Measurements from ENCODE around the gene CTNND2.

CTNND2 gene

DNA sequence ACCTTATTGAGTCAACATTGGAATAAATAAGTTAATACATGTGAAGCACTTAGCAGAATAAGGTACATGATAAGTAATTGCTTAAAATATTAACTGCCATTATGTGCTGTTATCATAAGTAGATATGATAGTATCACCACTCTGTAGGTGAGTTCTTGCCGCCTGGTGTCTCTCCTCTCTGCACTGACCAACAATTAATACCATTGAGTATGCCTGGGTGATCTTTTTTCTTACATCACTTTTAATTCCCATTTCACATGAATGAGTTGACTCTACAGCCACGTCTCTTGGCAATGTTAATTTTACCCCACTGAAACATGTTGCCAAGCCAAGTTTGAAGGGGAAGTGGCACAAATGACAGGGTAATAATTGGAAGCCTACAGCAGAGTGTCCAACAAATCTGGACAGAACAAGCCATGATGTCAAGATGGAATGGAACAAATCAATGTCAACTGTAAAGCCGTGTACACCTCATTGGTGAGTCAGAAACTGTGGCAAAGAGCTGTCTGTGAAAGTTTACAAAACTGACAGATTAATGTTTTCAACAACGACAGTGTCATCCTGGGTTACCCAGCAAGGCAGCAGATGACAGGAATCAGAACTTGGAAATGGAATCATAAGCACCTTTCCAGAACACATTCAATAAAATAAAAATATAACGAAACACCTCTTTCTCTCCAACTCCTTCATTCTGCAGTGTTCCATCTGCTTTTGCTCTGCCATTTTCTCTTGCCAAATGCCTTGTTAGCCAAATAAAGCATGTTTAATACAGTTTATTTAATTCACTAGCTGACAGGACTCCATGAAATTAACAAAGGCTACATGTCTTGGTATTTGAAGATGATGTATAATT lies 330.9 kb downstream of the CTNND2 start:
- Histone ChIP-seq H3K9me3 (ENCODE audit: control insufficient read depth, insufficient read depth, low read depth, low read length) (no peaks in the 10 kb centered on the region), H3K4me1 (ENCODE audit: control insufficient read depth, insufficient read depth, low read length) (no peaks in the 10 kb centered on the region), H3K36me3 (ENCODE audit: control insufficient read depth in 2 of 2, insufficient read depth in 1 of 2, low read length in 2 of 2) (no peaks in the 10 kb centered on the region), H3K27ac (ENCODE audit: extremely low read depth, low read depth, low read length) (no peak overlapping the region), H3K4me3 (ENCODE audit: low read depth, low read length) (no peak overlapping the region)
- TF ChIP-seq ZNF549 (tag by site-specific recombination; IDR thresholded peaks at IDR 0.05) (no peak), ZNF843 (tag by site-specific recombination; IDR thresholded peaks at IDR 0.05) (no peak)
- ChIA-PET POLR2A (no interaction called here), CTCF (interaction anchor here (0.6 kb wide), 1 partner anchor 667 kb away, joined by 4 read pairs; no protein-coding TSS in a partner anchor)

DNA sequence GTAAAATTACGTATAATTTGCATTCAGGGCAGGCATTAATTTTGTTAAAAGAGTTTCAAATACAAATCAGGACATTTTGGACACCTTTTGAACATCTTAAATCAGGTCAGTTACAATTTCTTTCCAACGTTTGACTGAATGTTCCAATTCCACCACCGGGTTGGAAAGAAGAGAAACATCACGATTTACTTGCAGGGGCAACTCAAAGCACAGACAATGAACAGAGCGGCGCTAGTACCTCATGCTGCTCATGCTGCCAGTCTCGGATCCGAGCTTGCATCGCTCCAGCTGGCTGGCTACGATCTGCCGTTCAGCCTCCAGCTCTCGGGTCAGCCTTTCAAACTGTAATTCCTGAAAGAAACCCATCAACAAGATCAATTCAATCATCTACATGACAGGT lies 339.5 kb downstream of the CTNND2 start:
- CTCF ChIA-PET = no interaction called here
- no peak overlapping the region for H3K4me3 ChIP-seq (ENCODE audit: low read depth, low read length)
- H3K27ac ChIP-seq (ENCODE audit: extremely low read depth, low read depth, low read length) = no peak overlapping the region
- no peaks in the 10 kb centered on the region for H3K4me1 ChIP-seq (ENCODE audit: control insufficient read depth, insufficient read depth, low read length)
- TF ChIP-seq, protein P1, sequence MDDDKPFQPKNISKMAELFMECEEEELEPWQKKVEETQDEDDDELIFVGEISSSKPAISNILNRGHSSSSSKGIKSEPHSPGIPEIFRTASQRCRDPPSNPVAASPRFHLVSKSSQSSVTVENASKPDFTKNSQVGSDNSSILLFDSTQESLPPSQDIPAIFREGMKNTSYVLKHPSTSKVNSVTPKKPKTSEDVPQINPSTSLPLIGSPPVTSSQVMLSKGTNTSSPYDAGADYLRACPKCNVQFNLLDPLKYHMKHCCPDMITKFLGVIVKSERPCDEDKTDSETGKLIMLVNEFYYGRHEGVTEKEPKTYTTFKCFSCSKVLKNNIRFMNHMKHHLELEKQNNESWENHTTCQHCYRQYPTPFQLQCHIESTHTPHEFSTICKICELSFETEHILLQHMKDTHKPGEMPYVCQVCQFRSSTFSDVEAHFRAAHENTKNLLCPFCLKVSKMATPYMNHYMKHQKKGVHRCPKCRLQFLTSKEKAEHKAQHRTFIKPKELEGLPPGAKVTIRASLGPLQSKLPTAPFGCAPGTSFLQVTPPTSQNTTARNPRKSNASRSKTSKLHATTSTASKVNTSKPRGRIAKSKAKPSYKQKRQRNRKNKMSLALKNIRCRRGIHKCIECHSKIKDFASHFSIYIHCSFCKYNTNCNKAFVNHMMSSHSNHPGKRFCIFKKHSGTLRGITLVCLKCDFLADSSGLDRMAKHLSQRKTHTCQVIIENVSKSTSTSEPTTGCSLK (tag by site-specific recombination; IDR thresholded peaks at IDR 0.05) = no peak
- TF ChIP-seq ZNF707 (tag by site-specific recombination; IDR thresholded peaks at IDR 0.05) = no peak
- TF ChIP-seq ZNF571 (tag by site-specific recombination; IDR thresholded peaks at IDR 0.05) = no peak
- no peak for TF ChIP-seq ZNF416 (tag by site-specific recombination; IDR thresholded peaks at IDR 0.05)
- TF ChIP-seq ZNF311 (tag by site-specific recombination; IDR thresholded peaks at IDR 0.05; ENCODE audit: borderline replicate concordance) = no peak
- no peak for TF ChIP-seq ZNF624 (tag by site-specific recombination; IDR thresholded peaks at IDR 0.05)
- TF ChIP-seq HOXA7 (CRISPR knock-in tag; IDR thresholded peaks at IDR 0.05; ENCODE audit: borderline replicate concordance) = no peak
- TF ChIP-seq ZNF302 (tag by site-specific recombination; IDR thresholded peaks at IDR 0.05; ENCODE audit: low read depth) = no peak
- TF ChIP-seq PATZ1 (tag by site-specific recombination; IDR thresholded peaks at IDR 0.05) = no peak
- no peak for TF ChIP-seq PBX3 (CRISPR knock-in tag; IDR thresholded peaks at IDR 0.05)
- TF ChIP-seq ZNF76 (tag by site-specific recombination; IDR thresholded peaks at IDR 0.05; ENCODE audit: borderline replicate concordance, low read depth) = no peak
- TF ChIP-seq RBAK (tag by site-specific recombination; IDR thresholded peaks at IDR 0.05) = no peak
- no peak for TF ChIP-seq SCRT1 (tag by site-specific recombination; IDR thresholded peaks at IDR 0.05; ENCODE audit: borderline replicate concordance)
- TF ChIP-seq REST (tag by site-specific recombination; IDR thresholded peaks at IDR 0.05) = no peak
- no peak for TF ChIP-seq ZBTB7A (tag by site-specific recombination; IDR thresholded peaks at IDR 0.05; ENCODE audit: low read depth)
- no peak for TF ChIP-seq ZNF768 (tag by site-specific recombination; IDR thresholded peaks at IDR 0.05)
- H3K36me3 ChIP-seq (ENCODE audit: control insufficient read depth in 2 of 2, insufficient read depth in 1 of 2, low read length in 2 of 2) = no peaks in the 10 kb centered on the region
- H3K9me3 ChIP-seq (ENCODE audit: control insufficient read depth, insufficient read depth, low read depth, low read length) = no peaks in the 10 kb centered on the region
- POLR2A ChIA-PET = no interaction called here
